T-helper 1 cell treated with Interleukin-12 subunit alpha and Interleukin-12 subunit beta and Interleukin-4 antibody, amounts not matched to agents 30 ng/mL and 1 ng/mL, for 36 hours (primary cell): ENCODE data around the gene YBX2. TPM values are rescaled to one million over a fixed set of nuclear protein-coding genes. Genes with fewer than 3 reads are reported as not detected.
"Not testable (repeated sequence)": the region's sequence is repeated elsewhere in the genome, so short reads cannot be mapped to it uniquely, and the experiment has no call there.

ENCODE experiments used
- intact Hi-C: fragments of 100-400 bp; cut with micrococcal nuclease; formaldehyde crosslinking; loops from one replicate; pipeline ENCODE4 v1.15.1; 2024
- total RNA-seq: library from RNA; stranded (reverse); gene quantifications from 2 replicates; pipeline ENCODE4 v1.2.3, GENCODE V29; 2022

The YBX2 gene
- total RNA-seq: 0.39 and 0.63 TPM in 2 replicates

DNA sequence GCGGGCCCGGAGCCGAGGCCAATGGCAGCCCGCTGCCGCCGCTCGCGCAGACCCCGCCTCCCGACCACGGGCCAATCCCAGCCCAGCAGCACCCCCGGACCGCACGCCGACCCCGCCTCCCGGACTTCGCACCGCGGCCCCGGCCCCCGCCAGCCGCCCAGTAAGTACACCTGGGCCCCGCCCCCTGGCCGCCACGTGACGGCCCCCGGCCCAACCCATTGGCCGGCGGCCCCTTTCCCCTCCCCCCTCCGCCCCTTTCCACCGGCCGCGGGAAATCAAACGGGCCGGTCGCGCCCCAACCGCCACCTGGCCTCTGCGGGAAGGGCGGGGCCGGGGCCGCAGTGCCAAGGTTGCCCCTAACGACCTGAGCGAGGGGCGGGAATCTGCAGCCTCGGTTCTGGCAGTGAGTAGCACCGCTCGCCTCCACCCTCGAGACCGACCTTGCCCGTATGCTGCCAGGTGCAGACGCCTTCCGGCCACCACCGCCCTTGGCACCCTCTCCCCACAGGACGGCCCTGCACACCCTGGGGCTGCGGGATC is at the start of gene YBX2:
TSS of gene YBX2 (minus strand) at position 26 of the 540 bp plus-strand sequence. CDS start 139 bp downstream, outside the sequence.
- intact Hi-C loops: loop anchor here (1.0 to 10.0 kb wide), 3 partner anchors 13 to 160 kb away; partner anchors contain the start of genes ACAP1 and EIF5A

DNA sequence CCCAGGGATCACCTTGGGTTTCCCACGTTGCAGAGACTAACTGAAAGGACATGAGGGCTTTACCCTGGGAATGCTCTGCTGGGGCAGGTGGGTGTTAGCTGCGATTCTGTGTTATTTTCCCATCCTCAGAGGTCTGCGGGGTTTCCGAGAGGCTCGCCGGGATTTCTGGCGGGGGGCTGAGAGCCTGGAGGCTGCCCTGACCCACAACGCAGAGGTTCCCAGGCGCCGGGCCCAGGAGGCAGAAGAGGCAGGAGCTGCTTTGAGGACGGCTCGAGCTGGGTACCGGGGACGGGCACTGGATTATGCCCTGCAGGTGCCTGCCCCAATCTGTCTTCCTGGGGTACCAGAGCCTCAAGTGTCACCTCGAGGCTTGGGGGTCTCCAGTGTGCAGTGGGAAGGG is 48.8 kb upstream of the YBX2 start:
- intact Hi-C loops: no loop called here

DNA sequence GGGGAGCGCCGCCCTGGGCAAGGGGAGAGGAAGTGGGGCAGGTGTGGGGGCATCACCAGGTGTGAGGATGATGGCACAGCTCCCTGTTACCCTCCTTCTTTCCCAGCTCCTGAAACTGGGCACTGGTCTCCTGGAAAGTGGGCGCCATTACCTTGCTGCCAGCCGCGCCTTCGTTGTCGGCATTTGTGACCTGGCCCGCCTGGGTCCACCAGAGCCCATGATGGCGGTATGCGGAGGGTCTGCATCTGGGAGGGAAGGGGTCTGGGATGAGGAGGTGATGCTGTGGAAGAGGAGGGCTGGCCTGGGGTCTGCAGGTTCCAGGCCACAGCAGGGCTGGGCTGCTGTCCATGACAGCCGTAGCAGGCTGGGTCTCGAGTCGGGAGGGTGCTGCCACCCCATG is 47.4 kb upstream of the YBX2 start:
- intact Hi-C loops: no loop called here

DNA sequence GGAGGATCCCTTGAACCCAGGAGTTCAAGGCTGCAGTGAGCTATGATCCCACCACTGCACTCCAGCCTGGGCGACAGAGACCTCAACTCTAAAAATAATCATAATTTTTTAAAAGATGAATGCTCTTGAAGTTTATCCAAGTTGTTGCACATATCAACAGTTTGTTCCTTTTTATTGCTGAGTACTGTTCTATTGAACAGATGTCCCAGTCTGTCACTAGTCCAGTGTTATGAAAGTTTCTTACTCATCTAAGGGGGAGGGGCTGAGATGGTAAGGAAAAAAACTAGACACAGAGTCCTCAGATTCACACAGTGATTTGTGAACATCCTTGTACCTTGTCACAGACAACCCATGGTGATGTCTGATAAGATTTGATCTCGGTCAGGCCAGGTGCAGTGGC is 45.7 kb upstream of the YBX2 start:
- intact Hi-C loops: no loop called here

DNA sequence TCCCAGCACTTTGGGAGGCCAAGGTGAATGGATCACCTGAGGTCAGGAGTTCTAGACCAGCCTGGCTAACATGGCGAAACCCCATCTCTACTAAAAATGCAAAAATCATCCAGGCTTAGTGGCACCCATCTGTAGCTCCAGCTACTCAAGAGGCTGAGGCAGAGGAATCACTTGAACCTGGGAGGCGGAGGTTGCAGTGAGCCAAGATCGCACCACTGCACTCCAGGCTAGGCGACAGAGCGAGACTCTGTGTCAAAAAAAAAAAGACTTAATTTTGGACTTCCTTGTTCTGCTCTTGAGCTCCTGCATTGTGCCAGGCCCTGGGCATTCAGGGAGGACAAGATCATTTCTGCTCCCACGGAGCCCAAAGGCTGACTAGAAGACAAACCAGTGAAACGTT is 43.2 kb upstream of the YBX2 start:
- intact Hi-C loops: loop anchor here (1.0 to 2.0 kb wide), 2 partner anchors 8 to 117 kb away; partner anchors contain the start of gene NEURL4

DNA sequence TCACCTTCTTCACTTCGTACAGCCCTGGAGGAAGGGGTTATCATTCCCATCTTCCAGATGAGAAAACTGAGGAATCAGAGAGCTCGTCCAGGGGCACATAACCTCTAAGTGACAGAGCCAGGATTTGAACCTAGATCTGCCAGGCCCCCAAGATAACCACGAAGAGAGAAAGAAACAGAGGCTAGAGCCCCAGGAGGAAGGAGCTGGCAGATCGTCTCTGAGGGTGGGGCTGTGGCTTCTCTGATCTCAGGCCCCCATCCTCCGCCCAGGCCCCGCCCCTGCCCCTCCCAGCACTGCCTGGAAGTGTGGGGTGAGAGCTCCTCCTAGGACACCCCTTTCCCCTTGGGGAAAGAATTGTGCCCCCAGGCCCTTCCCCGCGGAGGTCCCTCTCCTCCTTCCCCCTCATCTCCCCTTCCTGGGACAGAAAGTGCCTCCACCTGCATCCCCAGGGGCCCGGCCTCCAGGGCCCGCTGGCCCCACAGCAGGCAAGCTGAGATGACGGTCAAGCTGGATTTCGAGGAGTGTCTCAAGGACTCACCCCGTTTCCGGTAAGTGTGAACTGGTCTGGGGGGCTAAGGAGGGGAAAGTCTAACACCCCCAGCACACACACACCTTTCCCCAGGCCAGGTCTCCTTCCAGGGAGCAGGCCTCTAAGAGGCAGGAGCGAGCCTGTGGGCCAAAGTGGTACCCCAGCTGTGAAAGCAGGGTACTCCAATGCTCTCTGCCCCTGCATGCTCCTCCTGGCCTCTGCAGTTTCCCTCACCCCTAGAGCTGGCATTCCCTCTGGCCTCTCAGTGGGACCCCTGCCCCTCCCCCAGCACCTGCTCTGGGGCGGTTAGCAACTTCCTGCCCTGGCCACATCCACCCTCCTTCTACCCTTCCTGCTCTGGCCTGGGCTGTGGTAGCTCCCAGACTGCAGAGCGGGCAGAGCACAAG is 42.1 kb upstream of the YBX2 start, which contains the start of gene ACAP1:
TSS of gene ACAP1 (plus strand) at position 290 of the 936 bp plus-strand sequence. CDS start at position 496, 206 bp downstream.
- intact Hi-C loops: loop anchor here (1.0 to 2.0 kb wide), 7 partner anchors 7 to 118 kb away; partner anchors contain the start of genes NEURL4, TMEM256 and YBX2

DNA sequence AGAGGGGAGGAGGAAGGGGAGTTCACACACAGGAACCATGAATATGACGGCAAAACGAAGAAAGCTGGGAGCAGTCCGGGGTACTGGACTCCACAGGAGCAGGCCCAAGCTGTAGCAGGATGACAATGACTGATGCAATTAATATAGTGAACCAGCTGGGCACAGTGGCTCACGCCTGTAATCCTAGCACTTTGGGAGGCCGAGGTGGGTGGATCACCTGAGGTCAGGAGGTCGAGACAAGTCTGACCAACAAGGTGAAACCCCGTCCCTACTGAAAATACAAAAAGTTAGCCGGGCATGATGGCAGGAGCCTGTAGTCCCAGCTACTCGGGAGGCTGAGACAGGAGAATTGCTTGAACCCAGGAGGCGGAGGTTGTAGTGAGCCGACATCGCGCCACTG is 41.3 kb upstream of the YBX2 start:
- intact Hi-C loops: loop anchor here (1.0 to 2.0 kb wide), 6 partner anchors 10 to 119 kb away; partner anchors contain the start of genes TMEM256 and YBX2

DNA sequence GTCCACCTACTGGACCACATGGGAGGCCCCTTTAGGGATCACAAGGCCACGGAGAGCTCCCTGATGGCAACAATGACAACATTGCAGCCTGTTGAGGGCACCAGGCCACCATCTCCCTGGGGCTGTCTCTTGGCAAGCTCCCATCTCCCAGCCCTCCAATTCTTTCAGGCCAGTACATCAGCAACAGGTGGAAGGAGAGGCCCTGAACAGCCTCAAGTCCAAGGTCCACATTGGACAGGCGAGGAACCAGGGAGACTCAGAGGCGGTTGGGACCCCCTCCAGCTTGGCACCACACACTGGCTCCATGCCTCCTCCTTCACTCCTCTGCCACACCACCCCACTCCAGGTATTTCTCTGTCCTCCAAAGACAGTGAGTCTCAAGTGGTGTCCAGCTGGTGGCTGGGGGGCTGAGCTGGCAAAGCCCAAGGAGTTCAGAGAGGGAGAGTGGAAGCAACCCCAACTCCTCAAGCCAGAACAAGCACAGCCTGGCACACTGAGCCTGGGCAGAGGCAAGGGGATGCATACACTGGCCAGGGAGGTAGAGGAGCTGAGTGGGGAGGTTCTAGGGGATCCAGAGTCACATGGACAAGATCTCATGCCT is 40.6 kb upstream of the YBX2 start:
- intact Hi-C loops: no loop called here

DNA sequence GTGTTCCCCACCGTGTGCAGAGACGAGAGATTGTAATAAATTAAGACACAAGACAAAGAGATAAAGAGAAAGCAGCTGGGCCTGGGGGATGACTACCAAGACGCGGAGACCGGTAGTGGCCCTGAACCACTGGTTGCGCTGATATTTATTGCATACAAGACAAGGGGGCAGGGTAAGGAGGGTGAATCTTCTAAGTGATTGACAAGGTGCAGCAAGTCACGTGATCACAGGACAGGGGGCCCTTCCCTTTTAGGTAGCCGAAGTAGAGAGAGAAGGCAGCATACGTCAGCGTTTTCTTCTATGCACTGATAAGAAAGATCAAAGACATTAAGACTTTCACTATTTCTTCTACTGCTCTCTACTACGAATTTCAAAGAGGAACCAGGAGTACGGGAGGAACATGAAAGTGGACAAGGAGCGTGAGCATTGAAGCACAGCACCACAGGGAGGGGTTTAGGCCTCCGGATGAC is 38.2 kb upstream of the YBX2 start:
- intact Hi-C loops: not testable (repeated sequence)

DNA sequence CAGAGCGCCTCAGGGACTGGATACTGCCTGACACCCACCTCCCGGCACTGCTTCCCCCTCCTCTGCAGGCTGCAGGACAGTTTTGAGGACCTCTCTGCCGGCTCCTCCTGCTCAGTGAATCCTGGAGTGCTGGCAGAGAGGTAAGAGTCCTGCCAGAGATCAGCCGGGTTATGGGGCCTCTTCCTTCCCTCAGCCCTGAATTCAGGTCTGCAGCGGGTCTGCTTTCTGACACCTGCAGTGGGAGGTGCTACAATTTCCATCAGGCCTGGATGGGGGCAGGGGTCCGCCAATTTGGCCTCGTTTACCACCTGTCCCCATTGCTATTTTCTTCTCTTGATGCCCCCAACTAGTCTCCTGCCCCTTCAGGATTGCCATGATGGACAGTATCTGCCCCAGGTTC is 37.7 kb upstream of the YBX2 start:
- intact Hi-C loops: no loop called here

DNA sequence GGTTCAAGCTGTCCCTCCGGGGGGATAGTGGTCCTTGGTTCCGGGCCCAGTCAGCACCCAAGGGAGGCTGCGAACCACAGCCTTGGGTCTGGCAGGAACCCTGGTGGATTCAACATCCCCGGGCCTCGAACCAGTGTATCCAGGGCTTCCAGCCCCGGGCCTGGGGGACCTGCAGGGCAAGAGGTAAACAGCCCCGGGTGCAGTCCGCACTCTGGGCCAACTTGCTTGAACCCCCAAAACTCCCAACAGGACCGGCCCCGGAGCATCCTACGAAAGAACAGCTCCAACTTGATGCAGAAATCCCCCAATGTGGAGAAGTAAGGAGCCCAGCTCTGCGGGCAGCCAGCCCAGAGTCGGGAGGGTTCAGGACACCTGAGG is 36.2 kb upstream of the YBX2 start:
- intact Hi-C loops: no loop called here

DNA sequence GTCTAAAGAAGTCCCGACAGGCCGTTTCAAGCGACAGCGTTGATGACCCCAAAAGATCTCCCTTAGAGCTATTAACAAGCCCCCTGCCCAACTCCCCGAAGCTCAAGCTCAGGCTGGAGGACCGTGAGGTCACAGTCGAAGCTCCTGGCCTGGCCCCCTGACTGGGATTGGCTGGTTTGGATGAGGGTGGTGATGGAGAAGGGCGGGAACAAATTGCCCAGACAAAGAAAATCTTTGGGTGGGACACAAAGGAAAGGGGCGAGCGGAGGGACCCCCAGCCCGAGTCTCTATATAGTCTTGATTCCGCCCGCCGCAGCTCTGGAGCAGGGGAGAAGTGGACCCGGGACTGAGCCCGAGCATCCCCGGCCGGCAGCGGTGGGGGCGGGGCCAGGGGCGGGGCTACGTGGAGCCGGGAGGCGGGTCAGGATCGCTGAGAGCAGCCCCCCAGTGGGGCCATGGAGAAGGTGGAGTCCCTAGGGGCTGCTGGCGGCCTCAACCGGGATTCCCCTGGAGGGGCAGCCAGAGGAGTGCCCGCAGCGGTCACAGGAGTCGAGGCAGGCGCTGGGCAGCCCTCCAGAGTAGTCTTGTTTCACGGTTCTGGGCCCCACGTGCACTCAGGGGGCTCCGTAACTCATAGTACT is 35.7 kb upstream of the YBX2 start:
- intact Hi-C loops: loop anchor here (1.0 to 2.0 kb wide), 11 partner anchors 7 to 154 kb away; partner anchors contain the start of genes EIF5A, GPS2, PHF23 and PLSCR3

DNA sequence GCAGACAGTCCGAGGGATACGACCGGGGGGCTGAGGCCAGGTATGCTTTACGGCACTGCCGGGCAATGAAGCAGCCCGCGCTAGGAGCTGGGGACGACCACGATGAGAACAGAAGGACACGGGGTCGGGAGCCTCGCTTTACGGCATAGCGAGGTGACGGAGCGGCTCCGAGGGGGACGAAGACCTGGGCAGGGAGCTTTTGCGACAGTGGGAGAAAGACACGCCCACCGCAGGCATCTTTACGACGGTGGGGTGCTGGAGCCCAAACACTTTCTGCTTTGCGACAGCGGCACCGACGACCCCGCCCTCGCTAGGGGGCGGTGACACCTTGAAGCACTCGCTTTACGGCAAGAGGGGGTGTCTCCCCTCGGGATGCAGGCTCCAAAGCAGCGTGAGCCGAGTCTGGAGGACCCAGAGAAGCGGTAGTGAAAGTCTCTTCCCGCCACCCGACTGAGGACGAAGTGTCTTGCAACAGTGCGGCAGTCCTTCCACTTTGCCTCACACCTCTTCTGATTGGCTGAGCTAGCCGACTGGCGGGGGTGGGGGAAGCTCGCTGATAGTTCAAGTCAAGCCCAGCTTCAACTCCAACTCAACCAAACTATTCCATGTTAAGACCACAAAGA is 35.0 kb upstream of the YBX2 start:
- intact Hi-C loops: loop anchor here (1.0 to 2.0 kb wide), 11 partner anchors 8 to 155 kb away; partner anchors contain the start of genes EIF5A, GPS2, PHF23 and PLSCR3

DNA sequence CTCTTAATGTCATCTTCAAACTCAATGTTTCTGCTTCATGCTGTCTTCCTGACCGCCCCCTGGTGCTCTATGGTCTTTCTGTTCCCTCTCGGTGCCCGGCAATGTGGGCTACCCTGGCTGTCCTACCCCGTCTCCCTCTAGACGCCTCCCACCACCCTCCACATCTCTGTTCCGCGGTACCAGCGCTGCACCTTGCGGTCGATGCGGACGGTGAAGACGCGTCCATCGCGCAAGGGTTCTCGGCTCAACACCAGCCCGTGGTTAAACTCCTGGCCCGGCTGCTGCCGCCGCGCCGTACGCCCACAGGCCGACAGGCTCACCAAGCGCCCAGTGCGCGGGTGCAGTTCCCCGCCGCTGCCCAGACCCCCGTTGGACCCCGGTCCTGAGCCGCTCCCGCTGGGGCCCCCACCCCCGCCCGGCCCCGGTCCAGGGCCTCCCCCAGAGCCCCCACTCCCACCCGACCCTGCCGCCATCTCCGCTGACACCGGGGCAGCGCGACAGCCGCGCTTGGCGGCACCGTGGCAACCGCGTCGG is 34.5 kb upstream of the YBX2 start, which contains the start of gene NEURL4:
TSS of gene NEURL4 (minus strand) at position 496 of the 534 bp plus-strand sequence. CDS start at position 473, 23 bp downstream.
- intact Hi-C loops: loop anchor here (1.0 to 2.0 kb wide), 11 partner anchors 8 to 155 kb away; partner anchors contain the start of genes EIF5A, GPS2, PHF23 and PLSCR3

DNA sequence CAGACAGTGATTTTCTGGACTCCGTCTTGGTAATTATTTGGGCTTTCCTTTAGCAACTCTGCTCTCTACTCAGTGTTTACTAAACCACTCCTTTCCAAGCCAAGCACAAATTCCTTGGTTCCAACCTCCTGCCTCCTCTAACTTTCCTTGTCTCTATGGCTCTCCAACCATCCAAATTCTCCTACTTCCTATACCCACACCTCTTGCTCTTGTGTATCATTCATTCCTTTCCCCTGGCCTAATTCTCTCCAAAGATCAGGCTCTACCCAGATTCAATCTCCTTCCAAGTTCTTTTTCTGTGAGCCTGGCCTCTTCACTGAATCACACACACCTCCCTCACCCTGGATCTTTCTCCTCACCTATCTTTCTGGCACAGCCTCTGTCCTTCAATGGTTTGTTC is 33.6 kb upstream of the YBX2 start:
- intact Hi-C loops: loop anchor here (2.0 kb wide), 2 partner anchors 57 to 67 kb away; partner anchors contain the start of gene PLSCR3

DNA sequence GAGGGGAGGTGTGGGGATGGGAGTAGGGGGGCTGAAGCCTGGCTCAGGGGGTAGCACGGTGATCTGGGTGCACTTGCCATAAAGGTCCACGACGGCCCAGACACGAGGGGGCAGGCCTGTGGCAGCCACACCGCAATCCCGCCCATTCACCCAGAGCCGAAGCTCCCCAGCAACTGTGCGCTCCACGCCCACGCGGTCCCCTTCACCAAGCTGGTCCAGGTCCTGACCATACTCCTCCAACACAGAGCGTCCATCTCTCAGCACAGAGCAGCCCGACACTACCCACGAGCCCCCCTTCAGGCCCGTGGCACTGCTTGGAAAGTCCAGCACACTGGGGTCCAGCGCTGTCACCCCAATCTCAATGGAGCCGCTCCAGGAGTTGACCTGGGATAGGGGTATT is 33.1 kb upstream of the YBX2 start:
- intact Hi-C loops: no loop called here

DNA sequence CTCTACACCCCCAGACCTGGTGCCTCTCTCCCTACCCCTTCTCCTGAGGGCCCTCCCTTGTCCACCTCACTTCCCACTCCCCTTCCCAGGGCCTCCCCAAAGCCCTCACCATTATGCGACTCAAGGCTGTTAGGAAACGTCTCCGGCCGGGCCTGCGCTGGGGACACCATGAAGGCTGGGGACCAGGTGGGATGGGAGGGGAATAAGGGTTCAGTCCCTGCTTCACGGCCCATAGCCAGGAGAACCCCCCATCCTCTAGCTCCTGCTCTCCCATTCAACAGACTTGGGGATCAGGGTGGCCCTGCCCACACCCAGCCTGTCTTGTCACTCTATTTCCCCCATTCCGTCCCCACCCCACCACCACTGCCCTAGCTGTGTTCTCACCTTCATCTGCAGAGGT is 32.6 kb upstream of the YBX2 start:
- intact Hi-C loops: no loop called here

DNA sequence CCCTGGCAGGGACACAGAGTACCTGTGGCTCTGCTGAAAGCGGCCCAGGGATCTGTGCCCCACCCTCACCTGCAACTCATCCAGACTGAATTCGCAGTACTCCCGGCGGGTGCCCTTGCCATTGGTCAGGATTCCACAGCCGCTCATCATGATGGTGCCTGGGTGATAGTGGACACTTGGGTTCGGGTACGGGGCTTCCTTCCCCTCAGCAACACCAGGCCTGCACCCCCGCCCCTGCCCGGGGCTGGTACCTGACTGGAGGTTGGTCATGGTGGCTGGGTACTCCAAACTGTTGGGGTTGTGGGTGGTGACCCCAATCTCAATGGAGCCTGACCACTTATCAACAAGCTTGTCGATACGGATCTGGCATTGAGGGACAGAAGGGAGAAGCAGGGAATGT is 31.7 kb upstream of the YBX2 start:
- intact Hi-C loops: no loop called here

DNA sequence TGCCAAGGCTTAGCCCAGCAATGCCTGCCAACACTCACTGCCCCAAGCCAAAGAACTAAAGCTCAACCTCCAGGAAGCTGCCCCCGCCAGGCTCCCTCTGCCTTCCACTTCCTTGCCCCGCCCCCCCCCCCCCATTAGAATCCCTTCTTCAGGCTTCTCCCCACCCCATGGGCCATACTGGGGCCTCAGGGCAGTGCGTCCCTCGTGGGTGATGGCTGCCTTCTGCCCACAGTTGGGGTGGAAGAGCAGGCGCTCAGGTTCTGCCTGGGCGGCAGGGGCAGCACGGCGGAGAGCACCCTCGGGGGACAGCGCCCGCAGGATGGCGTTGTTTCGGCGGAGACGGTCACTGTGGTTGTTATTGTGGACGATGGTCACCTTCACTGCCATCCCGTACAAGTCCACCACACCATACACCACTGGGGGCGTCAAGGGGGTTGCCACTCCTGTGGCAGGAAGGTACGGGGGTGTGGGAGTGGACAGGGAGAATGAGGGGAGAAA is 30.6 kb upstream of the YBX2 start:
- intact Hi-C loops: no loop called here

DNA sequence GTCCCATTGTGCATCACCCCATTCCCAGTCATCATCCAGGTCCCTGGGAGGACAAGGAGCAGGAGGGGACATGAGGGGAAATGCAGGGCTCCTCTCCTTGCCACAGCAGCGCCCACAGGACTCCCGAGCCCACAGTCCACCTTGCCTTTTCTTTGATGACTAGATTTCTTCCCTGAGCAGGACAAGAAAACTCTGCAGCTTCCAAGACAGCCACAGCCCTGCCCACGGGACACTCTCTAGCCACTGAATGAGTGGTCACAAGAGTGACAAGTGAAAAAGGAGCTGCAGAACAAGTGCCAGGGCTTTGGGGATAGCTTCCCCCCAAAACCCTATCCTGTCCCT is 30.0 kb upstream of the YBX2 start:
- intact Hi-C loops: loop anchor here (1.0 kb wide), 2 partner anchors 21 to 27 kb away; no protein-coding TSS in a partner anchor
